HL-60 (cell line): ENCODE results near the gene GRB10.

Experiments
- CTCF ChIP-seq: IDR thresholded peaks from one replicate; pipeline ENCODE4 v1.5.1; 2011; ENCODE audit warnings: low read length, control low read depth, inconsistent platforms; ENCODE audit not compliant: insufficient read depth
- SPI1 ChIP-seq: IDR thresholded peaks from 2 replicates; pipeline ENCODE4 v1.6.1; 2012; ENCODE audit warnings: low read depth, mild to moderate bottlenecking, borderline replicate concordance

GRCh38 chr7:50618281-50618680 lies 164.4 kb downstream of the GRB10 start:
- TF ChIP-seq CTCF: no peak
- TF ChIP-seq SPI1: no peak
